ENCODE results near the gene HOTAIR.

HOTAIR gene

DNA sequence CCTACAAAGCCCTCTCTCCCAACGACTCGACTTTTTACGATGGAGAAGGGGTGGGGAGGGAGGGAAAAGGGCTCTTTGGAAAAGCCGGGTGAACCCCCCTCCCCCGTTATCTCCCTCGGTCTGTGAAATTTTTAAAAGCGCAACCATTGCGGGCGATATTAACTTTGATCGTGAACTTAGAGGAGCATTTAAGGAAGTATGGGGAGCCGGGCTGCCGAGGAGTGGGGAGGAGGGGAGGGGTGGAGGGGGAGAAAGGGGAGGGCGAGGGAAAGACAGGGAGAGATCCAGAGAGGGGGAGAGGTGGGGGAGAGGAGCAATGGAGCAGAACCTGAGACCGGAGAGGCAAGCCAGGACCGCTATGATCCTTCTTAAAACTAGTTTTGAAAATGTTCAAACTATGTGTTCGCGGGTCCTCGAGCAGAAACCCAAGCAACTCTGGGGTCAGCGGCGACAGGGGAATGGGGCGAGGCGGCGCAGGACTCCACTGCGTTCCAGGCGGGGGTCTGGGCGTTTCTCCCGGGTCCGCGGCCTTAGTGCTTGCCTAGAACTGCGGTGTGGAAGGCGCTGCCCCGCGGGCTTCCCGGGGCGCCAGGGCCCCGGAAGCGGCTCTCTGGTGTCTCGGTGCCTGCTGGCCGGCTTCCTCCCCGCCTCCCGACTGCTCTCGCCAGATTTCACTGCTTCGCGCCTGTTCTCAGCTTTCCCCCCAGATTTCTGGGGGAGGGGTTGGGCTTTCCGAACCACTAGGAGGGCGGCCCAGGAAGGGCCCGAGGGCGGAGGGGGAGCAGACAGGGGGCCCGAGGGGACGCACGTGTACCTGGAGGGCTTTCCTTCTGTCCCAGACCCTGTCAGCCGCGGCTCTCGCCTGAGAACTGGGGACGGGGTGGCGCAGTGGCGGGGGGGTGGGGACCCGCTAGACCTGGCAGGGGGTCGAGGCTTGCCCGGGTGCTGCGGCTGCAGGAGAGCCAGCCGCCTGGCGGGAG is at the start of gene HOTAIR:
Gene HOTAIR (minus strand): TSS at position 871 of the 980 bp plus-strand sequence.
- peak; percentile 55 for DNase-seq (ENCODE audit: low spot score)

GRCh38 chr12:54024127-54024526 is 49.4 kb upstream of the HOTAIR start:
- no peak for DNase-seq (ENCODE audit: low spot score)

DNA sequence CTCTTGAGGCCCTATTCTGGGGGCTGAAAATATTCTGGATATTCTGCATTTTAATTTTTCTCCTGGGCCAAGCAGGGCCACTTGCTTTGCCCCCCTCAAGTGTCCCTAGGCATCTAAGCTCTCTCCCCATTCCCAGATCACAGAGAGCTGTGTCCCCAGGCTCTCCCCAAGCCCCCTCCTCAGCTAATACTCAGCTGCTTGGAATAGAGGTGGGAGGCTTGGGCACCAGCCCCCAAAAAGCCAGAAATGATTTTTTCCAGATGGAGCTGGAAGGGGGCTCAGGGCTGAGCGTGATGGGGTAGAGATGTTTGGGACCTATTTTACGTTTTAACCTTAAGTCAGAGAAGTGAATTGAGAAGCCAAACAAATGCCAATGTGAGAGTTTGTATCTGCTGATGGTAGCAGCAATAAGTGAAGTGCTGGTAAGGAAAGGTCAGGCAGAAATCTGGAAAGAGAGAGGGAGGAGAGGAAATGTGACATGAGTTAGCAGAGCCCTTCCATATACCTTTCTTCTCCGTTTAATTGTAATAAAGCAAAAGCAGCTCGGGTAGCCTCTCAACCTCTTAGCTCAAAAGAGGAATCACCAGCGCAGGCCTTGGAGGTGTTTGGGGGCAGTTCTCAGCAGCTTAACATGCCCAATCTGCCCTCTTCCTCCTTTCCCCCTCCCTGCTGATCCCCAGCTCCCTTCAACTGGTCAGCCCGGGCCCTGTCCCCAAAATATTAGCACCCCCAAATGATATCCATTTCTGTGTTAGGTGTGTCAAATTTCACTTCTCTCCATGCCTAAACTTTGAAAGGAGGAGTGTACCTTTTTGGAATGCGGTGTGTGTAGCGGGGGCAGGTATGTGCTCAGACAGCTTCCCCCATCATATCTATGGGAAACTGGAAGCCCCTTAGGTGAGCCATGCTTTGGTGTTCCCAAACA is 48.5 kb upstream of the HOTAIR start:
- no peak for DNase-seq (ENCODE audit: low spot score)

DNA sequence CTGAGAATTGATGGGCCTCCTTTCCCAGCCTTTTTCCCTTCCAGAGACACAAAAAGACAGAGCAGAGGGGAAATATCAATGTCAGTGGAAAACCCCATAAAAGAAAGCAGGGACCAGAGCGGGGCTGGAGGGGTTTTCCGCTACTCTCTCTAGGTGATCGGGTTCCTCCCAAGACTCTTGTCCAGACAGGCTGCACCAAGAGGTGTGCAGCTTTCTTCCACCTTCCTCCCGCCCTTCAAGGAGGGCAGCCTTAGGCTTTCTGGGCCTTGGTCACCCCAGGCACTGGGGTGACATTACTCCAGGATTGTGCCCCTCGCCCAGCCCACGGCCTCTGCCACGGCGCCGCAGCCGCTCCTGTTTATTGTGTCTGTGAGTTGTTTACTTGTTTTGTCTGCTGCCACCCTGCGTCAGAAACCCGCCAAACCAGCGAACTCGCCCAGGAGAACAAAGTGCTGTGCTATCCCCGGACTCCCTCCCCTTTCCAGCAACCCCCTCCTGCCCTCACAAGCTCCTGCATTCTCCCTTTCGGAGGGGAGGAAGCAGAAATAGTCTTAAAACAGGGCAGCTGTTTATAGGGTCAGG is 46.8 kb upstream of the HOTAIR start:
- DNase-seq (ENCODE audit: low spot score), result no peak

DNA sequence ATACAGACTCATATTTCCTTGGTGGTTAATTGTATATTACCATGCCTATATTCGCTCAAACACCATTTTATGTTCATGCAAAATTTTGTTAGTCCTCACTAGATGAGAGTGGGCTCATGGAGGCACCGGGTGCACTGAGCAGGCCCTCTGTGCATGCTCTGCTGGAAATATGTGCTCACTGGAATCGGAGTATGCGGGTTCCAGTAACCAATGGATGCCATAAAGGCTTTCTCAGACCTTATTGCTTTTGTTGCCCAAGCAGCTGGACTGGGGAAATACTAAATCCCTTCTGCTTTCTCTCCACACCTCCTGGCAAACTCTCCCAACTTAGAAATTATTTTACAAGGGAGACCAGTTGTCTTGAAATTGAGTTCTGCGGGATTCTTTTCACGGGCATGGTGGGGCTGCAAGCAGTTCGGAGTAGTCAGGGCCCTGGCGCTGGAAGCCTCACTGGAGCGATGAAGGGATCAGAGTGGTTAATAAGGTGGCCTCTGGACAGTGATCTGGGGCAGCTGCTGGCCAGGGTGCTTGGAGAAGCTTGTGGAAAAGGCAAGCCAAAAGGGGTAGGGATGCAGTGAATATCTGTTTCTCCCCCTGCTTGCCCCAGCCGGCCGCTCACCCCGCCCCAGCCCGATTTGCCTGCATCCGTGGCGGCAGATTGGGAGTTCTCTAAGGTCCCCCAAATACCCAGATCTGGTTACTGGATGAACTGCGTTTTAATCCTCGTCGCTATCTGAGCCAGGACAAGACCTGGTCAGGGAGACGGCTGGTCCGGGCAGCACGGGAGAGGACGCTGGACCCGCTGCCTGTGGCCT is 46.0 kb upstream of the HOTAIR start:
- DNase-seq (ENCODE audit: low spot score), result no peak

- no peak for DNase-seq (ENCODE audit: low spot score)
These were observed 45.3 kb upstream of the HOTAIR start for GRCh38 chr12:54019924-54020590.

GRCh38 chr12:54019091-54019811 is 44.5 kb upstream of the HOTAIR start:
- no peak for DNase-seq (ENCODE audit: low spot score)

GRCh38 chr12:54018468-54018984 is 43.8 kb upstream of the HOTAIR start:
- no peak for DNase-seq (ENCODE audit: low spot score)

- peak; percentile 92 for DNase-seq (ENCODE audit: low spot score)
These were observed 43.2 kb upstream of the HOTAIR start for GRCh38 chr12:54017878-54018467.

DNA sequence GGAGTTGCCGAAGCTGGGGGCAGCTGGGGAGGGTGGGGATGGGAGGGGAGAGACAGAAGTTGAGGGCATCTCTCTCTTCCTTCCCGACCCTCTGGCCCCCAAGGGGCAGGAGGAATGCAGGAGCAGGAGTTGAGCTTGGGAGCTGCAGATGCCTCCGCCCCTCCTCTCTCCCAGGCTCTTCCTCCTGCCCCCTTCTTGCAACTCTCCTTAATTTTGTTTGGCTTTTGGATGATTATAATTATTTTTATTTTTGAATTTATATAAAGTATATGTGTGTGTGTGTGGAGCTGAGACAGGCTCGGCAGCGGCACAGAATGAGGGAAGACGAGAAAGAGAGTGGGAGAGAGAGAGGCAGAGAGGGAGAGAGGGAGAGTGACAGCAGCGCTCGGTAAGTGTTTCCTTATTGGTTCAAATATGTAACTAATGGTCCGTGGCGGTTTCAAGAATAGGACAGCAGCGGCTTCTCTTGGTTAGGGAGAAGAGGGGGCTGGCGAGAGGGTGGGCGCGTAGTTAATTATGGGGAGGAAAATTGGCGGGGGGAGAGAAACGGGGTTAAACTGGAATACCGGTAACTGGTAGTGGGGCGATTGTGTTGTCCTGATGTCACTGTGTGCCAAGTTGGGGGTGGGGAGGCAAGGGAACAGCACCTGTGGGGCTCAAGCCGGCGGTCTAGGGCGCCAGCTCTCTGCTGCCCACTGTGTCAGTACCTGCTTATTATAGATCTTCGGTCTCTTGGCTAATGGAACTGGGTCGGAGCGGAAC is 42.5 kb upstream of the HOTAIR start:
- no peak for DNase-seq (ENCODE audit: low spot score)

DNA sequence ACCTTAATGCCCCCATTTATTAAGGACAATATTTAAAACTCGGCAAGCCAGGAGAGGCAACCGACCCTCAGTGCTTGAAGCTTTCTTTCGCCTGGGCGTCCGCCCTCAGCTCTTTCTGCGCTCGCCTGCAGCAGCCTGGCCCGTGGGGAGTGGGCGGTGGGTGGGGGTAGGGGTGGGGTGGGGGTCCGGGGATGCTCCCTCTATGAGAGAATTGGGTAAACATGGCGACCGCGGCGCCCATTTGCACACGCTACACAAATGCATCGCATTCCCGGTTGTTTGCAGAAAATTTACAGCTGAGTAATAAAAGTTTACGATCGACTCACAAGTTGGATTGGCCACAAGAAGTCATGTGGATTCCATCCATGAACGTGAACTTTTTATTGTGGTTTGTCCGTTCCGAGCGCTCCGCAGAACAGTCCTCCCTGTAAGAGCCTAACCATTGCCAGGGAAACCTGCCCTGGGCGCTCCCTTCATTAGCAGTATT is 41.8 kb upstream of the HOTAIR start:
- DNase-seq (ENCODE audit: low spot score), result peak; percentile 61

GRCh38 chr12:54016051-54016450 is 41.3 kb upstream of the HOTAIR start:
- DNase-seq (ENCODE audit: low spot score), result no peak

GRCh38 chr12:54015018-54015931 is 40.5 kb upstream of the HOTAIR start:
- no peak for DNase-seq (ENCODE audit: low spot score)

- no peak for DNase-seq (ENCODE audit: low spot score)
These were observed 39.7 kb upstream of the HOTAIR start for GRCh38 chr12:54014377-54015017.

DNA sequence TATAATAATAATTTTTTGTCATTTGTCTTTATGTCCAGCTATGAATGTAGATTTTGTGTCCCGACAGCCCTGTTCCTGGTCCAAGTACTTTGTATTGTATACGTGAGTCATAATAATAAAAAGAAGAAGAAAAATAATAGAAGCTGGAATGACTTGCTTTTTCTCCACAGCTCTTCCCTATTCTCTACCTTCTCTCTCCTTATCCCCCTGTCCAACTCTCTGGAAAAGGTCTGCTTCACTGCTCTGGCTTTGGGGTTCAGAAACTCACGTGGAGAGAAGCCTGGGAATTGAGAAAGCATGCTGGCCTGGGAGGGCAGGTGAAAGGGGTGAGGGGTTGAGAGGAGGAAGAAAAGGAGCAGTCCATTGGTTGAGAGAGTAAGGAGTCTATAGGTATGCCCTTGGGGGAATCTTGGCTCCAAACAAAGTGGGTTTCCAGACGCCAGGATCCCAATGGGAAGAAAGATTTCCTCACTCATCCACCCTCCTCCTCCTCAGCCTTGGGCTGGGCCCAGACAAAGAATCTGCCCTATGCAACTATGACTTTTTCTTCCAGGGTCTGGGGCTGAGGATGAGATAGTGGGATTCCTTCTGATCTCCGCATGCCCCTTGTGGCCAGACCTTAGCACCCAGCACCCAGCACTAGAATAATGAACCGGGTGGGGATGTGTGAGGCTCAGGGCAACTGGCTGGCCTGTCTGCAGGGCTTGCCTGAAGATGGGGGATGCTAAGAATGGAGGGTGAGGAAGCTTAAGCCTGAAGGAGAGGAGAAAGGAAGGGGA is 38.1 kb upstream of the HOTAIR start:
- no peak for DNase-seq (ENCODE audit: low spot score)

Data from AG08396 (cell line).